K562 (cell line): ENCODE results near the gene CD300LG. TPM values are rescaled to one million over a fixed set of nuclear protein-coding genes. Genes with fewer than 3 reads are reported as not detected.
A peak's percentile ranks its signal among the peaks of the same experiment; 100 is the strongest.

Experiments used
- CCNT2 ChIP-seq: IDR thresholded peaks from 2 replicates; pipeline ENCODE4 v1.6.1; 2011; ENCODE audit warnings: borderline replicate concordance, low read depth, mild to moderate bottlenecking, moderate library complexity, mixed read lengths, low read length; ENCODE audit not compliant: insufficient read length; ENCODE audit errors: extremely low read depth
- HDAC8 ChIP-seq: fragments of 450-650 bp; IDR thresholded peaks from 2 replicates; pipeline ENCODE4 v1.6.1; 2016; ENCODE audit warnings: mild to moderate bottlenecking, missing genetic modification characterization, moderate library complexity, missing compliant biosample characterization
- KDM5B ChIP-seq: fragments of 200-600 bp; sonication (generic); IDR thresholded peaks from 2 replicates; pipeline ENCODE4 v1.6.1; 2012; ENCODE audit warnings: low read depth, mild to moderate bottlenecking, moderate library complexity, low read length, control low read depth, inconsistent platforms; ENCODE audit not compliant: insufficient replicate concordance
- L3MBTL2 ChIP-seq: fragments of 450-650 bp; IDR thresholded peaks from 2 replicates; pipeline ENCODE4 v1.6.1; 2016; ENCODE audit warnings: mild to moderate bottlenecking, moderate library complexity
- NEUROD1 ChIP-seq: fragments of 150-350 bp; IDR thresholded peaks from 2 replicates; pipeline ENCODE4 v1.6.1; 2014; ENCODE audit warnings: borderline replicate concordance, low read length, low read depth; ENCODE audit not compliant: partially characterized antibody
- TCF15 ChIP-seq: fragments of 250-450 bp; sonication (Bioruptor Pico); IDR thresholded peaks from 2 replicates; pipeline ENCODE4 v1.8.0; 2022; ENCODE audit warnings: moderate library complexity, mild to moderate bottlenecking, inconsistent platforms
- VEZF1 ChIP-seq: fragments of 200-800 bp; sonication (Bioruptor generic); IDR thresholded peaks from 2 replicates; pipeline ENCODE4 v1.6.1; 2017; ENCODE audit warnings: missing genetic modification characterization, missing compliant biosample characterization
- ZKSCAN8 ChIP-seq: fragments of 200-800 bp; sonication (Bioruptor generic); IDR thresholded peaks from 2 replicates; pipeline ENCODE4 v1.6.1; 2016; ENCODE audit warnings: missing genetic modification characterization, missing compliant biosample characterization
- polyA plus RNA-seq, 8 experiments: library from polyadenylated mRNA; depleted of rRNA in 4 of 8; stranded (reverse) in 5 of 8; unstranded in 3 of 8; fragments of >200 nt; fragmentation: Nextera tagmentation in 2 of 8; fragmentation: Illumina TruSeq in 1 of 8; extraction: Ambion mirVana in 2 of 8; extraction: Trizol in 1 of 8; gene quantifications; 2 replicates each; pipeline versions ENCODE4 v1.2.1 to v1.2.3, GENCODE V29; 2011 to 2014; ENCODE audit warnings: inconsistent platforms in 1 of 8, missing spikeins in 1 of 8
- total RNA-seq, 7 experiments: library from RNA; depleted of rRNA in 6 of 7; stranded (reverse); fragments of >200 nt in 6 of 7; fragmentation: Illumina TruSeq in 2 of 7; extraction: Trizol in 2 of 7; gene quantifications; 2 replicates each; pipeline versions ENCODE4 v1.2.1 to v1.2.3, GENCODE V29; 2011 to 2021; ENCODE audit warnings: low replicate concordance in 1 of 7

CD300LG gene
- total and polyA plus RNA-seq, 9 of the 15 experiments (the other 6 are each of a cell fraction or from before 2014, with no cell fraction given) = not detected

- TF ChIP-seq KDM5B (peak; percentile 50), TCF15 (no peak), NEUROD1 (no peak), CCNT2 (no peak), ZKSCAN8 (CRISPR knock-in tag) (no peak), VEZF1 (CRISPR knock-in tag) (peak; percentile 84), L3MBTL2 (peak; percentile 61; the same call in 1 of the 2 replicates), HDAC8 (tag) (no peak)
Measured at GRCh38 chr17:43832976-43833829, 13.8 kb upstream of the CD300LG start, which contains the start of gene MPP3 (continued).
